HepG2 (cell line): ENCODE results near the gene HPD. TPM values are rescaled to one million over a fixed set of nuclear protein-coding genes. Genes with fewer than 3 reads are reported as not detected.

Source experiments
- BCL6 ChIP-seq: IDR thresholded peaks from 2 replicates; pipeline ENCODE4 v1.6.1; 2016; ENCODE audit warnings: missing genetic modification reagents, missing compliant biosample characterization
- JDP2 ChIP-seq: sonication (generic); formaldehyde crosslinking; IDR thresholded peaks from 2 replicates; pipeline ENCODE4 v1.8.1; 2022; ENCODE audit warnings: missing genetic modification reagents, borderline replicate concordance
- PCBP1 ChIP-seq: fragments of 200-400 bp; formaldehyde crosslinking; IDR thresholded peaks from 2 replicates; pipeline ENCODE4 v1.6.1; 2017; ENCODE audit warnings: mild to moderate bottlenecking, low read depth, low read length, borderline replicate concordance
- REPIN1 ChIP-seq: sonication (generic); formaldehyde crosslinking; IDR thresholded peaks from 2 replicates; pipeline ENCODE4 v1.8.0; 2022; ENCODE audit warnings: missing genetic modification reagents, low read depth, mild to moderate bottlenecking, borderline replicate concordance
- TEAD2 ChIP-seq: sonication (generic); formaldehyde crosslinking; IDR thresholded peaks from 2 replicates; pipeline ENCODE4 v1.9.0; 2021; ENCODE audit warnings: missing genetic modification reagents
- THRA ChIP-seq: sonication (generic); formaldehyde crosslinking; IDR thresholded peaks from 2 replicates; pipeline ENCODE4 v1.4.0; 2020; ENCODE audit warnings: missing genetic modification reagents, borderline replicate concordance
- ZFP36 ChIP-seq: fragments of 150-350 bp; IDR thresholded peaks from 2 replicates; pipeline ENCODE4 v1.6.1; 2018; ENCODE audit warnings: borderline replicate concordance, low read length, low read depth; ENCODE audit not compliant: partially characterized antibody
- ZNF580 ChIP-seq: IDR thresholded peaks from 2 replicates; pipeline ENCODE4 v1.6.1; 2016; ENCODE audit warnings: low read depth, borderline replicate concordance
- ZNF674 ChIP-seq: sonication (generic); formaldehyde crosslinking; IDR thresholded peaks from 2 replicates; pipeline ENCODE4 v1.5.0; 2020; ENCODE audit warnings: low read depth, mild to moderate bottlenecking, missing genetic modification reagents
- ZNF687 ChIP-seq: sonication (generic); formaldehyde crosslinking; IDR thresholded peaks from 2 replicates; pipeline ENCODE4 v1.5.1; 2020; ENCODE audit warnings: mild to moderate bottlenecking, missing genetic modification reagents, moderate library complexity
- ZNF878 ChIP-seq: sonication (generic); formaldehyde crosslinking; IDR thresholded peaks from 2 replicates; pipeline ENCODE4 v1.8.1; 2023; ENCODE audit warnings: mild to moderate bottlenecking, missing genetic modification reagents, moderate library complexity
- polyA plus RNA-seq, 8 experiments: library from polyadenylated mRNA; depleted of rRNA in 3 of 8; stranded (reverse) in 7 of 8; unstranded in 1 of 8; fragments of >200 nt; fragmentation: Illumina TruSeq in 4 of 8; extraction: Trizol in 4 of 8; gene quantifications; 2 replicates each; pipeline versions ENCODE4 v1.2.1 to v1.2.3, GENCODE V29; 2011 to 2016; ENCODE audit warnings: low read depth in 4 of 8, missing spikeins in 1 of 8, mixed read lengths in 1 of 8; ENCODE audit not compliant: insufficient read depth in 1 of 8
- total RNA-seq, 5 experiments: library from RNA; depleted of rRNA; stranded (reverse); fragments of >200 nt; fragmentation: Illumina TruSeq; extraction: Trizol; gene quantifications; 2 replicates each; pipeline ENCODE4 v1.2.3, GENCODE V29; 2016; ENCODE audit warnings: low read depth in 1 of 5
- TF ChIP-seq, protein P1 (sequence below): sonication (generic); formaldehyde crosslinking; IDR thresholded peaks from 2 replicates; pipeline ENCODE4 v1.5.0; 2020; ENCODE audit warnings: missing genetic modification reagents, mild to moderate bottlenecking, borderline replicate concordance
- TF ChIP-seq, protein P2 (sequence below): sonication (generic); formaldehyde crosslinking; IDR thresholded peaks from 2 replicates; pipeline ENCODE4 v1.5.0; 2020; ENCODE audit warnings: missing genetic modification reagents, mild to moderate bottlenecking, borderline replicate concordance
- TF ChIP-seq, protein P3 (sequence below): sonication (generic); formaldehyde crosslinking; IDR thresholded peaks from 2 replicates; pipeline ENCODE4 v1.4.0; 2020; ENCODE audit warnings: missing genetic modification reagents, borderline replicate concordance

Gene HPD
- total and polyA plus RNA-seq, 2 of the 13 experiments (the other 11 are each of a cell fraction or from before 2014, with no cell fraction given), result 120 to 195 TPM

DNA sequence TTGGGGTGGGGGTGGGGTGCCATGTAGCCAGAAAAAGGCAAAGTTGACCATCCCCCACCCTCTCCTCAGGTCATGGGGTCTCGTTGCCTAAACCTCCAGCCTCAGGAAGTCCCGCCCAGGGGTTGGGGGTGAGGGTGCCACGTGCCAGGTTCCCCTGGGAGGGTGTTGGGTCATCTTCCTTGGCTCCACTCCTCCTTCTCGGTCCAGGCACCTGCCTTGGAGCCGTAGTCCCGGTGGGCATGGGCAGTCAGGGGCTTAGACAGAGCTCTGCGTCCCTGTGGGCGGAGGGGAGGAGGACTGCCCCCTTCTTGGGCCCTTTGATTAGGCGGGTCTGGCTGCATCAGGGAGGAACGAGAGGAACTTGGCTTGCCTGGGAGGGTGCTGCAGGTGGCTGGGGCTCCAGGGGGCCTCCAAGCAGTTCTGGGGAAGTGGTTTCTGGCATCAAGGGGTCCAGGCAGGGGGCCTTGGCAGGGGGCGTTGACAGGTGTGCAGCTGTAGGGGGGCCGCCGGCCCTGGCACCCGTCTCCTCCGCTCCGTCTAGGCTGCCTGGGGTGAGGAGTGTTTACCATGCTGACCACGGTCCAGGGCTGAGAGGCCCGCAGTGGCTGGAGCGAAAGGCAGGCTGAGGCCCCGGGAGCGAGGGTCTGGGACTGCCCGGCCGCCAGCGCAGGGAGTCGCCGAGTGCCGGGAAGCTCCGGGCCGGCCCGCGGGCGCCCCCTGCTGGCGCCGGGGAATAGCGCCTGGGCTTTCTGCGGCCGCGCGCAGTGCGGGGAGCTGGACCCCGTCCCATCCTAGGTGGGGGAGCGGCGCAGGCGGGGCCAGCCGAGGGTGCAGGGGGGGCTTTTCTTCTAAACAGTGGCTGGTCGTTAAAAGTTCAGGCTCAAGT, 47.0 kb downstream of the HPD start (continued):
- TF ChIP-seq ZNF687 (CRISPR knock-in tag) (peak; percentile 86), THRA (peak; percentile 9; the same call in 1 of the 2 replicates), ZNF878 (CRISPR knock-in tag) (no peak), REPIN1 (peak; percentile 46; the same call in 1 of the 2 replicates), TEAD2 (CRISPR knock-in tag) (no peak), JDP2 (CRISPR knock-in tag) (no peak), PCBP1 (0 out of 2 replicates have a peak, but pooled peaks have one; percentile 19), ZFP36 (no peak), BCL6 (CRISPR knock-in tag) (no peak), ZNF674 (no peak), ZNF580 (no peak; the same call in 1 of the 2 replicates)
- TF ChIP-seq, protein P1, sequence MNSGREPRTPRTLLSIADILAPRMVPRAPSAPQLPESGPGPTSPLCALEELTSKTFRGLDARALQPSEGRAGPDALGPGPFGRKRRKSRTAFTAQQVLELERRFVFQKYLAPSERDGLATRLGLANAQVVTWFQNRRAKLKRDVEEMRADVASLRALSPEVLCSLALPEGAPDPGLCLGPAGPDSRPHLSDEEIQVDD (CRISPR knock-in tag), result 0 out of 2 replicates have a peak, but pooled peaks have one; percentile 42
- TF ChIP-seq, protein P2, sequence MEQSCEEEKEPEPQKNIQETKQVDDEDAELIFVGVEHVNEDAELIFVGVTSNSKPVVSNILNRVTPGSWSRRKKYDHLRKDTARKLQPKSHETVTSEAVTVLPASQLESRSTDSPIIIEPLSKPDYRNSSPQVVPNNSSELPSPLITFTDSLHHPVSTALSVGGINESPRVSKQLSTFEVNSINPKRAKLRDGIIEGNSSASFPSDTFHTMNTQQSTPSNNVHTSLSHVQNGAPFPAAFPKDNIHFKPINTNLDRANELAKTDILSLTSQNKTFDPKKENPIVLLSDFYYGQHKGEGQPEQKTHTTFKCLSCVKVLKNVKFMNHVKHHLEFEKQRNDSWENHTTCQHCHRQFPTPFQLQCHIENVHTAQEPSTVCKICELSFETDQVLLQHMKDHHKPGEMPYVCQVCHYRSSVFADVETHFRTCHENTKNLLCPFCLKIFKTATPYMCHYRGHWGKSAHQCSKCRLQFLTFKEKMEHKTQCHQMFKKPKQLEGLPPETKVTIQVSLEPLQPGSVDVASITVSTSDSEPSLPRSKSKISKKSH (CRISPR knock-in tag), result peak; percentile 69; the same call in 1 of the 2 replicates
- TF ChIP-seq, protein P3, sequence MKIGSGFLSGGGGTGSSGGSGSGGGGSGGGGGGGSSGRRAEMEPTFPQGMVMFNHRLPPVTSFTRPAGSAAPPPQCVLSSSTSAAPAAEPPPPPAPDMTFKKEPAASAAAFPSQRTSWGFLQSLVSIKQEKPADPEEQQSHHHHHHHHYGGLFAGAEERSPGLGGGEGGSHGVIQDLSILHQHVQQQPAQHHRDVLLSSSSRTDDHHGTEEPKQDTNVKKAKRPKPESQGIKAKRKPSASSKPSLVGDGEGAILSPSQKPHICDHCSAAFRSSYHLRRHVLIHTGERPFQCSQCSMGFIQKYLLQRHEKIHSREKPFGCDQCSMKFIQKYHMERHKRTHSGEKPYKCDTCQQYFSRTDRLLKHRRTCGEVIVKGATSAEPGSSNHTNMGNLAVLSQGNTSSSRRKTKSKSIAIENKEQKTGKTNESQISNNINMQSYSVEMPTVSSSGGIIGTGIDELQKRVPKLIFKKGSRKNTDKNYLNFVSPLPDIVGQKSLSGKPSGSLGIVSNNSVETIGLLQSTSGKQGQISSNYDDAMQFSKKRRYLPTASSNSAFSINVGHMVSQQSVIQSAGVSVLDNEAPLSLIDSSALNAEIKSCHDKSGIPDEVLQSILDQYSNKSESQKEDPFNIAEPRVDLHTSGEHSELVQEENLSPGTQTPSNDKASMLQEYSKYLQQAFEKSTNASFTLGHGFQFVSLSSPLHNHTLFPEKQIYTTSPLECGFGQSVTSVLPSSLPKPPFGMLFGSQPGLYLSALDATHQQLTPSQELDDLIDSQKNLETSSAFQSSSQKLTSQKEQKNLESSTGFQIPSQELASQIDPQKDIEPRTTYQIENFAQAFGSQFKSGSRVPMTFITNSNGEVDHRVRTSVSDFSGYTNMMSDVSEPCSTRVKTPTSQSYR (CRISPR knock-in tag), result peak; percentile 79; the same call in 1 of the 2 replicates
